Caki2 (cell line): ENCODE measurements around the gene DRC3. TPM values are rescaled to one million over a fixed set of nuclear protein-coding genes. Genes with fewer than 3 reads are reported as not detected.

ENCODE experiments used
- DNase-seq: peaks from one replicate; pipeline ENCODE4 v3.0.0-alpha.2; 2015; ENCODE audit warnings: low read depth
- in situ Hi-C: cut with HindIII; loops from 2 replicates; pipeline ENCODE4 v1.10.0; 2016; ENCODE audit warnings: low sequenced_read_pairs, low pct_unique_long_range_greater_than_20kb, mixed read lengths
- total RNA-seq: library from RNA; depleted of rRNA; stranded (reverse); fragments of >200 nt; shearing (Covaris generic); gene quantifications from 2 replicates; pipeline ENCODE4 v1.2.3, GENCODE V29; 2014; ENCODE audit warnings: low replicate concordance; rRNA removed

Gene DRC3
- total RNA-seq, 1 experiment from 2014 or later = not detected

DNA sequence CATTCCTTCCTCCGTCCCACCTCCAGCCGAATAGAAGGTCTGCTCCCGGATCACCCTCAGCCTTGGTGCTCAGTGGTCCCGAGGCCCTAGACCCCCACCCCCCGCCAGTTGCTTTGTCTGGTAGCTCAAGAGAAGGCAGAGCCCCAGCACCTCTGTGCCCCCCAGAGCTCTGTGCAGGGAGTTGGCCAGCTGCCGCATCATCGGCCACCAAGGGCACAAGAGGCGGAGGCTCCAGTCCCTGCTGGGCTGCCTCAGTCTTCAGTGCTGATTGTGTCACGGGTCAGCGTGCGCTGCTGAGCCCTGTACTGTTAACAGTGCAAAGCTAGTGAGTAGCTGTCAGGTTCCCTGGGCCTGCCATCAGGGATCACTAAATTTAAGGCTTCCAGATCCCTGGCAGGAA is 92.9 kb downstream of the DRC3 start:
- DNase-seq = no peak
- in situ Hi-C loops = no loop called here

Other genes starting within 250 kb of the DRC3 start
- gene SREBF1, start 135.9 kb upstream of the DRC3 start, total RNA-seq = 33.9 and 59.6 TPM in 2 replicates
- 4.3 and 6.4 TPM in 2 replicates for gene TOM1L2, start 462 bp upstream of the DRC3 start, total RNA-seq
- 16.5 and 31.9 TPM in 2 replicates for gene ATPAF2, start 66.3 kb downstream of the DRC3 start, total RNA-seq
- gene GID4, start 66.5 kb downstream of the DRC3 start, total RNA-seq = 2.6 and 7.8 TPM in 2 replicates
- 33.4 and 56.6 TPM in 2 replicates for gene DRG2, start 115.1 kb downstream of the DRC3 start, total RNA-seq
- not detected in 2 replicates for gene MYO15A, start 135.9 kb downstream of the DRC3 start, total RNA-seq
- 43.2 and 55.3 TPM in 2 replicates for gene ALKBH5, start 211.0 kb downstream of the DRC3 start, total RNA-seq